ENCODE results near the gene FNDC3B.
"Not testable (repeated sequence)": the region's sequence is repeated elsewhere in the genome, so short reads cannot be mapped to it uniquely, and the experiment has no call there.

The FNDC3B gene

DNA sequence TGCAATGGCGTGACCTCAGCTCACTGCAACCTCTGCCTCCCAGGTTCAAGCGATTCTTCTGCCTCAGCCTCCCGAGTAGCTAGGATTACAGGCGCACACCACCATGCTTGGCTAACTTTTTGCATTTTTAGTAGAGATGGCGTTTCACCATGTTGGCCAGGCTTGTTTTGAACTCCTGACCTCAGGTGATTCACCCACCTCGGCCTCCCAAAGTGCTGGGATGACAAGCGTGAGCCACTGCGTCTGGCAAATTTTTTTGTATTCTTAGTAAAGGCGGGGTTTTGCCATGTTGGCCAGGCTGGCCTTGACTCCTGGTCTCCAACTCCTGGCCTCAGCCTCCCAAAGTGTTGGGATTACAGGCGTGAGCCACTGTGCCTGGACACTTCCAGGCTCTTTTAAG lies 215.9 kb downstream of the FNDC3B start:
- H3K27me3 Mint-ChIP-seq; H3K4me3 Mint-ChIP-seq; H3K4me1 Mint-ChIP-seq (ENCODE audit: low read depth); H3K27ac Mint-ChIP-seq; DNase-seq; H3K9me3 Mint-ChIP-seq: not testable (repeated sequence)
- peaks cover 62% of the 10 kb centered on the region for H3K36me3 Mint-ChIP-seq (ENCODE audit: low read depth)

DNA sequence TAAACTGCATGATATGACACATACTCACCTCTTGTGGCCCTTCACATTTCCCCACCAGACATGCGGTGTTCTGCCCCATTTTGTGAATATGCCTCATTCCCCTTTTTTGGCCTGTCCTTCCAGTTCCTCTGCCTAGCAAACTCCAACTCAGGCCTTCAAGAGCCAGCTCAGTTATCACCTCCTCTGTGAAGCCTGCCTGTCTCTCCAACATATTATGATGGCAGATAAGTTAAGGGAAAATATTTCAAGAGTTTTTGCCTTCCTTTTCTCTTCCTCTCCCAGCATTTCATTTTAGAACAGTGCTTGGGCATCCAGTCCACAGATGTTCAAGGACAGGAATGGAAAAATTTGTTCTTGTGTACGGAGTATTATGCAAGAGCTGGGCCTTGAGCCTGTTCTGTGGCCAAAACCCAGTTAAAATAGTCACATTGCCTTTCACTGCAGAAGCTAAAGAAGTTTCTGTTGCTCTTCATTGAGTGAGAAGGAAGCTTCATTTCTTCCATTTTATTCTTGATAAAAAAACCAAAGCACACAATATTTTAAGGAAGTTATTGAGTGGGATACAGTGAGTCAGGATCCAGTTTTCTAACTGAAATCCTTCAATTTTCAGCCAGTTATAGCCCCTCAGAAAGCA lies 216.8 kb downstream of the FNDC3B start:
- no peaks in the 10 kb centered on the region for H3K27me3 Mint-ChIP-seq
- peaks cover 65% of the 10 kb centered on the region for H3K36me3 Mint-ChIP-seq (ENCODE audit: low read depth)
- peaks cover 4% of the 10 kb centered on the region for H3K4me1 Mint-ChIP-seq (ENCODE audit: low read depth)
- DNase-seq, result no peak
- H3K4me3 Mint-ChIP-seq, result no peak overlapping the region
- no peak overlapping the region for H3K27ac Mint-ChIP-seq
- H3K9me3 Mint-ChIP-seq, result no peaks in the 10 kb centered on the region

- DNase-seq, result no peak
- Mint-ChIP-seq H3K4me1 (ENCODE audit: low read depth) (peaks cover 4% of the 10 kb centered on the region), H3K9me3 (no peaks in the 10 kb centered on the region), H3K36me3 (ENCODE audit: low read depth) (peaks cover 61% of the 10 kb centered on the region), H3K27ac (no peak overlapping the region), H3K27me3 (no peaks in the 10 kb centered on the region), H3K4me3 (no peak overlapping the region)
Observed at GRCh38 chr3:172257648-172258400, 218.4 kb downstream of the FNDC3B start.

DNA sequence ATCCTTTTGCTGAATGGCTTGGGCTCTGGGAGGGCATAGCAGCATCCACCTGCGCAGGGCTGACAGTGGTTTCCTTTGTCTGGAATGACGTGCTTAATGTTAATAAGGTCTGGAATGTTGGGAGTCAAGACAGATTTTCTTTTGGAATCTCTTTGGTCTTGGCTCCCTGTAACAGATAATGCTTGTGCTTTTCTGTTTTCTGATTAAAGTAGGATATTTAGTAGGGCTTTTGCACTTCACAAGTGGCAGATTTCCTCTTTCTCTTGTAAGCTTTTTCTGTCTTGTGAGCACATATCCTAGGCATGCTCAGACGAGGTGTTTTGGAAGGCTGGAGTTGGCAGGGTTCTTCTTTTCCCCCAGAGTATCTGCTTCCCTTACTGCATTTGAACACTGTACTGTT lies 219.2 kb downstream of the FNDC3B start:
- Mint-ChIP-seq H3K27me3 (no peaks in the 10 kb centered on the region), H3K4me3 (no peak overlapping the region), H3K9me3 (no peaks in the 10 kb centered on the region), H3K27ac (no peak overlapping the region), H3K36me3 (ENCODE audit: low read depth) (peaks cover 59% of the 10 kb centered on the region), H3K4me1 (ENCODE audit: low read depth) (peaks cover 4% of the 10 kb centered on the region)
- no peak for DNase-seq

- Mint-ChIP-seq H3K27ac (no peak overlapping the region), H3K36me3 (ENCODE audit: low read depth) (peaks cover 58% of the 10 kb centered on the region), H3K4me1 (ENCODE audit: low read depth) (peaks cover 4% of the 10 kb centered on the region), H3K4me3 (no peak overlapping the region), H3K9me3 (no peaks in the 10 kb centered on the region), H3K27me3 (no peaks in the 10 kb centered on the region)
- DNase-seq, result no peak
Observed at GRCh38 chr3:172259111-172259541, 219.7 kb downstream of the FNDC3B start.

DNA sequence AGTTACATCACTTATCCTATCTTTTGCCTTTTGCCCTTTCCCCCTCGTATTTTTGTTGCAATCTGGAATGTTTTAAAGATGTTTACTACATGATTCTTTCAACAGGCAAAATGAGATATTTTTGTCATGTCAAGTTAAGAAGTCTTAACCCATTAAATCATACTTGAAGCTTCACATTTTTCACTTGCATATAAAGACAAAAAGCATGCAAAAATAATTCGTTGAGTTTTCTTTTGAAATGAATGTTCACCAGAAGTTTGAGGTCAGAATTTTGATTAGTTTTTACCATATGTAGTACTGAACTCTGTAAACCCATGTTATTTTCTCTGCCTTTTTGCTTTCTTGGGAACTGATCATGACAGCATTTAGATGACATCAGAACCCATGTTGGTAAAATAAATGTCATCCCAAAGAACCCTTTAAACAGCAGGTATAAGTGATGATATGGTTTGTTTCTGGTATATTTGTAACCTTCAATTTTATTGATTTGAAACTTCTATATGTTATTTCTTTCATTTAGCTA lies 220.4 kb downstream of the FNDC3B start:
- H3K36me3 Mint-ChIP-seq (ENCODE audit: low read depth), result peaks cover 59% of the 10 kb centered on the region
- no peaks in the 10 kb centered on the region for H3K9me3 Mint-ChIP-seq
- H3K4me3 Mint-ChIP-seq, result no peak overlapping the region
- H3K27me3 Mint-ChIP-seq, result no peaks in the 10 kb centered on the region
- DNase-seq, result no peak
- peaks cover 4% of the 10 kb centered on the region for H3K4me1 Mint-ChIP-seq (ENCODE audit: low read depth)
- no peak overlapping the region for H3K27ac Mint-ChIP-seq

- Mint-ChIP-seq H3K4me1 (ENCODE audit: low read depth) (peaks cover 4% of the 10 kb centered on the region), H3K9me3 (no peaks in the 10 kb centered on the region), H3K27ac (no peak overlapping the region), H3K27me3 (no peaks in the 10 kb centered on the region), H3K4me3 (no peak overlapping the region), H3K36me3 (ENCODE audit: low read depth) (peaks cover 59% of the 10 kb centered on the region)
- DNase-seq, result no peak
Observed at GRCh38 chr3:172260381-172260780, 221.0 kb downstream of the FNDC3B start.

- peaks cover 4% of the 10 kb centered on the region for H3K4me1 Mint-ChIP-seq (ENCODE audit: low read depth)
- H3K4me3 Mint-ChIP-seq, result no peak overlapping the region
- peaks cover 61% of the 10 kb centered on the region for H3K36me3 Mint-ChIP-seq (ENCODE audit: low read depth)
- no peak for DNase-seq
- no peaks in the 10 kb centered on the region for H3K27me3 Mint-ChIP-seq
- H3K27ac Mint-ChIP-seq, result no peak overlapping the region
- H3K9me3 Mint-ChIP-seq, result no peaks in the 10 kb centered on the region
Observed at GRCh38 chr3:172261054-172261453, 221.7 kb downstream of the FNDC3B start.

- no peaks in the 10 kb centered on the region for H3K27me3 Mint-ChIP-seq
- H3K9me3 Mint-ChIP-seq, result no peaks in the 10 kb centered on the region
- peaks cover 4% of the 10 kb centered on the region for H3K4me1 Mint-ChIP-seq (ENCODE audit: low read depth)
- peaks cover 50% of the 10 kb centered on the region for H3K36me3 Mint-ChIP-seq (ENCODE audit: low read depth)
- H3K4me3 Mint-ChIP-seq, result no peak overlapping the region
- no peak for DNase-seq
- H3K27ac Mint-ChIP-seq, result no peak overlapping the region
Observed at GRCh38 chr3:172262991-172263608, 223.7 kb downstream of the FNDC3B start.

GRCh38 chr3:172263781-172264486 lies 224.6 kb downstream of the FNDC3B start:
- H3K4me1 Mint-ChIP-seq (ENCODE audit: low read depth), result peaks cover 4% of the 10 kb centered on the region
- H3K4me3 Mint-ChIP-seq, result no peak overlapping the region
- no peaks in the 10 kb centered on the region for H3K27me3 Mint-ChIP-seq
- no peak overlapping the region for H3K27ac Mint-ChIP-seq
- H3K9me3 Mint-ChIP-seq, result no peaks in the 10 kb centered on the region
- DNase-seq, result no peak
- peaks cover 47% of the 10 kb centered on the region for H3K36me3 Mint-ChIP-seq (ENCODE audit: low read depth)

DNA sequence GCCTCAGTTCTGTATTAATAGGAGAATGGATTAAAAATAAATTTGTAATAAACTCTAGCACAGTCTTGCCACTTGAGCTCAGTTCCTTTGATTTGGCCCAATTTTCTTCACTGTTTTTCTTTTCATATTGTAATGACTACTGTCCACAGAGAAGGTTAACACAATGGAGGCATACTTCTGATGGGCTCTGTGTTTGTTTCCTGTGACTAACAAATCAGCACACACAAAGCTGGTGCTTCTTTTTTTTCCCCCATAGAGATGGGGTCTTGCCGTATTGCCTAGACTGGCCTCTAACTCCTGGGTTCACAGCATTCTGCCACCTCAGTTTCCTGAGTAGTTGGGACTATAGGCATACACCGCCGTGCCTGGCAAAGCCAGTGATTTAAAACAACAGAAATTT lies 226.7 kb downstream of the FNDC3B start:
- H3K4me3 Mint-ChIP-seq, result no peak overlapping the region
- H3K4me1 Mint-ChIP-seq (ENCODE audit: low read depth), result no peaks in the 10 kb centered on the region
- H3K27me3 Mint-ChIP-seq, result no peaks in the 10 kb centered on the region
- no peak overlapping the region for H3K27ac Mint-ChIP-seq
- peaks cover 36% of the 10 kb centered on the region for H3K36me3 Mint-ChIP-seq (ENCODE audit: low read depth)
- no peak for DNase-seq
- H3K9me3 Mint-ChIP-seq, result no peaks in the 10 kb centered on the region

DNA sequence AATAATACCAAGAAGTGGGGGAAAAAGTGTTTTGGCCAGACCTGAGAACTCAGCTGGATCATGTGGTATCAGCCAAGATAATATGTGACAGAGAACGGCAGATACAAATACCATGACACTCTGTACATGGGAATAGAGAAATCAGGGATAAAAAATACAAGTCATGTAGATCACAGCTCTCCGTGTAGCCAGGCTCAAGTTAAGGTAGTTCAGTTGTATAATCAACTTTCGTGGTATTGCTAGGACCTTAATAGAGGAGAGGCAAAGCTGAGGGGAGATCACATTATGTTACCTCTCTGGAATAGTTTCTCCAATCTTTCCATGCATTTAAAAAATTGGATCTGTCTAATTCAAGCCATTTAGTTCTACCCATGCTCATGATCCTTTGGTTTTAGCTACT lies 229.0 kb downstream of the FNDC3B start:
- no peaks in the 10 kb centered on the region for H3K9me3 Mint-ChIP-seq
- no peaks in the 10 kb centered on the region for H3K4me1 Mint-ChIP-seq (ENCODE audit: low read depth)

GRCh38 chr3:172268868-172269267 lies 229.5 kb downstream of the FNDC3B start:
- DNase-seq, result no peak
- Mint-ChIP-seq H3K27me3 (no peaks in the 10 kb centered on the region), H3K36me3 (ENCODE audit: low read depth) (peaks cover 23% of the 10 kb centered on the region), H3K4me1 (ENCODE audit: low read depth) (no peaks in the 10 kb centered on the region), H3K4me3 (no peak overlapping the region), H3K9me3 (no peaks in the 10 kb centered on the region), H3K27ac (no peak overlapping the region)

More for the DNA sequence above, 229.0 kb downstream of the FNDC3B start:
- H3K27ac Mint-ChIP-seq, result no peak overlapping the region
- H3K27me3 Mint-ChIP-seq, result no peaks in the 10 kb centered on the region
- no peak overlapping the region for H3K4me3 Mint-ChIP-seq
- H3K36me3 Mint-ChIP-seq (ENCODE audit: low read depth), result peaks cover 23% of the 10 kb centered on the region
- no peak for DNase-seq

- DNase-seq, result no peak
- Mint-ChIP-seq H3K27me3 (no peaks in the 10 kb centered on the region), H3K4me3 (no peak overlapping the region), H3K9me3 (no peaks in the 10 kb centered on the region), H3K27ac (no peak overlapping the region), H3K36me3 (ENCODE audit: low read depth) (peaks cover 18% of the 10 kb centered on the region), H3K4me1 (ENCODE audit: low read depth) (no peaks in the 10 kb centered on the region)
Observed at GRCh38 chr3:172270557-172271166, 231.3 kb downstream of the FNDC3B start.
